HG03469 (cell line): ENCODE measurements around the gene FKTN.
A peak's percentile ranks its signal among the peaks of the same experiment; 100 is the strongest.
"Not testable (repeated sequence)": the region's sequence is repeated elsewhere in the genome, so short reads cannot be mapped to it uniquely, and the experiment has no call there.

Experiments used
- ATAC-seq: cut with Tn5 transposase; IDR thresholded peaks from one replicate; pipeline ENCODE4 v1.9.1; 2021; ENCODE audit warnings: mild to moderate bottlenecking, moderate library complexity, moderate number of reproducible peaks; ENCODE audit not compliant: unreplicated experiment

Gene FKTN

GRCh38 chr9:105557804-105558610 is at the start of gene FKTN:
FKTN (plus strand) TSS chr9:105558131; CDS start chr9:105575033, 16,902 bp downstream.
- ATAC-seq, result peak; percentile 95

GRCh38 chr9:105508530-105508929 is 49.4 kb upstream of the FKTN start:
- ATAC-seq, result no peak

DNA sequence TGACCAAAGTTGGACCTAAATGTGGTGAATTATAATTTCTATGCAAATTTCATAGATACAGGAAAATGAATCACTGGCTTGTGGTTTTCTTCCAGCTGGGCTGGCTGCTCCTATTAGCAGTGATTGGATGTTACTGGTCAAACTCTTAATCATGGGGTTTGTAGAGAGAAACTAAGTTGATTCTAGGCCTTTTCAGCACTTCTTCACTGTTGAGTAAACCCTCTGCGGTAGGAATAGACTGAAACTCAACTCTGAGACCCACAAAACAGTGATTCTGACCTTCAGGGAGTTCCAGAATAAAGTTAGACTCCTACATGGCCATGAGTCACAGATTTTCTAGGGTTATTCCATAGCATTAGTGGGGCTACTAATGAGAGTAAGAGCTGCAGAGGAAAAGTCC is 47.9 kb upstream of the FKTN start:
- peak; percentile 62 for ATAC-seq

DNA sequence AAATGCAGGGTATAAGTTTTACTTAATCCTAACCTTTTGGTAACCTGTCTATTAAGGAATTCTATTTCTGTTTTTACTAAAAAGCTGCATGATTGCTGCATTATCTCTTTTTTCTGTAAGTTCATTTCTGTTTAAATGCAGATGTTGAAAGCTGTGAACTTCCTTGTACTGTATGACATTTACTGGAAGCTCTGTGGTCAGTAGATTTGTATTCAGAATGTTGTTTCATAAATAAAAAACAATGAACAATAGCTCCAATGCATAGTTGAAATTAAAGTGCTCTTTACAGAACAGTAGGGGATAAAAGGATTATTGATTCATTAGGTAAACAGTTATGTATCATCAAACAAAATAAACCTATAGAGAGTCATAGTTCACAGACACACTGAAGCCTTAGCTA is 46.5 kb upstream of the FKTN start:
- no peak for ATAC-seq

GRCh38 chr9:105515811-105516413 is 42.0 kb upstream of the FKTN start:
- ATAC-seq, result no peak

GRCh38 chr9:105519710-105520369 is 38.1 kb upstream of the FKTN start:
- not testable (repeated sequence) for ATAC-seq

GRCh38 chr9:105520992-105521391 is 36.9 kb upstream of the FKTN start:
- ATAC-seq, result not testable (repeated sequence)

DNA sequence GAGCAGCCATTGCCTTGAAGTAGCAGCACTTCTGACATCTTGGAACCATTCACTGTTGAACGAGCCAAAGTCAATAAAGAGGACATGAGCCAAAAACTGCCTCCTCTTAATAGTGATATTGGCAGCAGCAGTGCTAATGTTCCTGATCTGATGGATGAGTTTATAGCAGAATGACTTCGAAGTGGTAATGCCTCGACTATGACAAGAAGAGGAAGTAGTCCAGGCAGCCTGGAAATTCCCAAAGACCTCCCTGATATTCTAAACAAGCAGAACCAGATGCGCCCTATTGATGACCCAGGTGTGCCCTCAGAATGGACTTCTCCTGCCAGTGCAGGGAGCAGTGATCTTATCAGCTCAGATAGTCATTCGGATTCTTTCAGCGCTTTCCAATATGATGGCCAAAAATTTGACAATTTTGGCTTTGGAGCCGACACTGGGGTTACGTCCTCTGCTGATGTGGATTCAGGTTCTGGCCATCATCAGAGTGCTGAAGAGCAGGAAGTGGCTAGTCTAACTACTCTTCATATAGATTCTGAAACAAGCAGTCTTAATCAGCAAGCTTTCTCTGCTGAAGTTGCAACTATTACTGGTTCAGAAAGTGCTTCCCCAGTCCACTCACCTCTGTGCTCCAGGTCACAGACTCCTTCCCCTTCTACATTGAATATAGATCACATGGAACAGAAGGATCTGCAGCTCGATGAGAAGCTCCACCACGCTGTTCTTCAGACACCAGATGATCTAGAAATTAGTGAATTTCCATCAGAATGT is 35.1 kb upstream of the FKTN start:
- ATAC-seq, result peak; percentile 87

GRCh38 chr9:105531530-105531929 is 26.4 kb upstream of the FKTN start:
- ATAC-seq, result no peak

DNA sequence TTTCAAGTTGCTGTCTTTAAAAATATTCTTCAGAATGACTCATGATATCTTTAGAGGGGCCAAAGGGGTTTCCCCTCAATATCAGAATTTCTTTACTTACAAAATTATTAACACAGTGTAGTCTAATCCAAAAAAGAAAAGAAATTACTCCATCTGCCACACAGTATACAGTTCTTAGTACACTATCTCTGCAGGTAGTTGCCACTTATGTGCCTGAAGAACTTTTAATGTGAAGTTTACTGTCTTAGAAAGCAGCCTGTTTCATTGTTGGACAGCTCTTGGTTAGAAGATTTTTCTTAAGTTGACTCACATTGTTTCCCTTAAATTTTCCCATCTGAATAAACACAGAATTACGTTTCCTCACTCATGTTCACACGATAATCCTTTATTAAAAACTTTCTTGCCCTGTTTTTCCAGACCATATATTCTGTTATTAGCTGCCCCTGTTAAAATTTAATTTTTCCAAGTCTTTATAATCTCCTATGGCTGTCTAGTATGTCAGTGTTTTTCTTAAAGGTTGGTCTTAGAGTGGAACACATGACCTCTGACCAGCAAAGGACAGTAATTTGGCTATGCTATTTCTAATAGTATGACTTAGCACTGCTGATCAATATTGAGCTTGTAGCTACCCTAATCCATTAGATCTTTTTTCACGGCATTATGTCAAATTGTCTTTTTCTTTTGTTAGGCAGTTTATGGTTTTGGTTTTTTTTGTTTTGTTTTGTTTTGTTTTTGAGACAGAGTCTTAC is 21.8 kb upstream of the FKTN start:
- ATAC-seq, result peak; percentile 41

GRCh38 chr9:105539452-105539851 is 18.5 kb upstream of the FKTN start:
- no peak for ATAC-seq

- ATAC-seq, result peak; percentile 93
Measured at GRCh38 chr9:105541838-105542237, 16.1 kb upstream of the FKTN start.

GRCh38 chr9:105554042-105554441 is 3.9 kb upstream of the FKTN start:
- ATAC-seq, result no peak

- ATAC-seq, result no peak
Measured at GRCh38 chr9:105572455-105572854, 14.5 kb downstream of the FKTN start.

DNA sequence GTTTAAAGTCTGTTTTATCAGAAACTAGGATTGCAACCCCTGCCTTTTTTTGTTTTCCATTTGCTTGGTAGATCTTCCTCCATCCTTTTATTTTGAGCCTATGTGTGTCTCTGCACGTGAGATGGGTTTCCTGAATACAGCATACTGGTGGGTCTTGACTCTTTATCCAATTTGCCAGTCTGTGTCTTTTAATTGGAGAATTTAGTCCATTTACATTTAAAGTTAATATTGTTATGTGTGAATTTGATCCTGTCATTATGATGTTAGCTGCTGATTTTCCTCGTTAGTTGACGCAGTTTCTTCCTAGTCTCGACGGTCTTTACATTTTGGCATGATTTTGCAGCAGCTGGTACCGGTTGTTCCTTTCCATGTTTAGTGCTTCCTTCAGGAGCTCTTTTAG is 22.0 kb downstream of the FKTN start:
- ATAC-seq, result not testable (repeated sequence)

- ATAC-seq, result not testable (repeated sequence)
Measured at GRCh38 chr9:105581550-105581949, 23.6 kb downstream of the FKTN start.

DNA sequence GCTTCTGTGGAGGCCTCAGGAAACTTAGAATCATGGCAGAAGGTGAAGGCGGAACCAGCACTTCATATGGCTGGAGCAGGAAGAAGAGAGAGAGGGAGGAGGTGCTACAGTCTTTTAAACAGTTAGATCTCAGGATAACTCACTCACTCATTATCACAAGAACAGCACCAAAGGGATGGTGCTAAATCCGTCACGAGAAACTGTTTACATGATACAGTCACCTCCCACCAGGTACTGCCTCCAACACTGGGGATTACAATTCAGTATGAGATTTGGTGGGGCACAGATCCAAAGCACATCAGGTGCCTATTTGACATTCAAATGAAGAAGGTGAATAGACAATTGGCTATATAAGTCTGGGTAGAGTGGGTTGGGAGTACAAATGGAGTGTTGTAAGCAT is 35.2 kb downstream of the FKTN start:
- ATAC-seq, result no peak

GRCh38 chr9:105608721-105609598 is 51.0 kb downstream of the FKTN start:
- ATAC-seq, result peak; percentile 76

DNA sequence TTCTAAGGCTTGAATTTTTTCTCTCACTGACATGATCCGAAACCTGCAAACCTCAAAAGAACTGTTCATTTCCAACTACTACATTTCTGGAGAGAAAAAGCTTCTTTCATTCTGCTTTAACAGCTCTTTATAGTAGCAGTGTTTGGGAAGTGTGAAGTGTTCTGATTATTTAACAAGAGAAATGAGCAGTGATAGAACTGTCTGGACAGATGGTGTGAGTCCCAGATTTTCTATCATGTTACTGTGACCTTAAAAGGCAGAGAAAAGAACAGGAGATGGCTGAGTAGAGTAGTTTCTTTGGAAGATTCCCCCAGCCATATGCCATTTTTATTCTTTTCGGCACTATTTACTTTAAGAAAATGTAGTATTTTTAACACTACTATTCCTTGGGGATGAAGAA is 63.1 kb downstream of the FKTN start:
- no peak for ATAC-seq
